Ascending aorta (tissue), 2 donors: ENCODE data around the gene FCGBP. TPM values are rescaled to one million over a fixed set of nuclear protein-coding genes. Genes with fewer than 3 reads are reported as not detected.

ENCODE experiments used
- DNase-seq, 2 donors: peaks; one replicate each; pipeline ENCODE4 v3.0.0-alpha.2; 2019; ENCODE audit warnings: low spot score in 2 of 2
- H3K27ac ChIP-seq, 2 donors: fragments of 200-600 bp; sonication (generic); one replicate each; pipeline ENCODE4 v1.5.1; 2016 to 2017; ENCODE audit warnings: mild to moderate bottlenecking in 1 of 2
- H3K27me3 ChIP-seq: fragments of 200-600 bp; sonication (generic); one replicate; pipeline ENCODE4 v1.5.1; 2017
- H3K36me3 ChIP-seq, 2 donors: fragments of 200-600 bp; sonication (generic); one replicate each; pipeline ENCODE4 v1.5.1; 2016
- H3K4me1 ChIP-seq, 2 donors: fragments of 200-600 bp; sonication (generic); one replicate each; pipeline ENCODE4 v1.5.1; 2016 to 2017; ENCODE audit warnings: mild to moderate bottlenecking in 1 of 2
- H3K4me3 ChIP-seq, 2 donors: fragments of 200-600 bp; sonication (generic); one replicate each; pipeline ENCODE4 v1.5.1; 2016 to 2017; ENCODE audit warnings: mild to moderate bottlenecking in 1 of 2
- H3K9me3 ChIP-seq, 2 donors: fragments of 200-600 bp; sonication (generic); one replicate each; pipeline ENCODE4 v1.5.1; 2016
- CTCF ChIP-seq, 3 experiments: fragments of 200-600 bp in 2 of 3; fragments of 450-650 bp in 1 of 3; sonication (generic) in 2 of 3; IDR thresholded peaks; one replicate each; pipeline ENCODE4 v1.5.1; 2016 to 2019; ENCODE audit warnings: antibody characterized with exemption in 3 of 3, mild to moderate bottlenecking in 1 of 3, moderate library complexity in 1 of 3
- intact Hi-C: fragments of 100-400 bp; cut with DNase I; formaldehyde crosslinking; loops from one replicate; pipeline ENCODE4 v1.15.1; 2023
- total RNA-seq: library from RNA; depleted of rRNA; stranded (reverse); fragments of >200 nt; gene quantifications from one replicate; pipeline ENCODE4 v1.1.0, GENCODE V29; 2016

Gene FCGBP
- total RNA-seq: 21.2 TPM

- no peak for TF ChIP-seq CTCF (IDR thresholded peaks at IDR 0.05)
- intact Hi-C loops: no loop called here
Observed at GRCh38 chr19:39934584-39935363, at the start of gene FCGBP. Gene FCGBP, minus strand, starts transcription at chr19:39934634.

DNA sequence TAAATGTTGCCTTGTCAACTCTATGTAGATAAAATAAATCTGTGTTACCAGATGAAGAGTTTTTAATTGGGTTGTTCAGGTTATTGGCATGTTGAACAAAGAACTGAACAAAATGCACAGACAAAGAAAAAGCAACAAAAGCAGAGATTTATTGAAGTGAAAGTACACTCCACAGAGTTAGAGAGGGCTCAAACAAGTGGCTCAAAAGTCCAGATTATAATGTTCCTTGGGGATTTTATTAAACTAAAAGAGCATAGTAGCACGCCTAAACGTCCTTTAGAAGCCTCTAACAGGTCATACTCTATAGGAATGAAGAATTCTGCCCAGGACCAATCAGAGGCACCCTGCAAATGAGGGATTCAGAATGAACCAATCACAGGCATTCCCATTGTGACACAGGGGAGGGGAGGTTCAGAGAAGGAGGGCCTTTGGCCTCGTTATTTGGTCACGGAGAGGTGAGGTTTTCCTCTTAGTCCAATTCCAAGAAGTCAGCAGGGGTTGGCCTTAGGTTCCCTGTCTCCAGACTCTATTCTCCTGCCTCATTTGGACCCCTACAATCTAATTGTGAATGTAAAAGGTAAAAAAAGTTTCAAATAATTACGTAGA is 49.4 kb upstream of the FCGBP start:
- H3K9me3 ChIP-seq: peaks cover 0 to 30% of the 10 kb centered on the region in 2 donors
- H3K27ac ChIP-seq: no peak overlapping the region
- peaks cover 29 to 48% of the 10 kb centered on the region in 2 donors for H3K36me3 ChIP-seq
- H3K4me3 ChIP-seq: no peak overlapping the region
- peaks cover 0 to under 1% of the 10 kb centered on the region in 2 donors for H3K4me1 ChIP-seq
- no peak for DNase-seq
- H3K27me3 ChIP-seq: no peaks in the 10 kb centered on the region
- intact Hi-C loops: no loop called here
- TF ChIP-seq CTCF (IDR thresholded peaks at IDR 0.05): no peak

More at GRCh38 chr19:39934584-39935363, at the start of gene FCGBP:
- Histone ChIP-seq H3K27ac (no peak within 1 kb of the TSS), H3K4me3 (no peak within 1 kb of the TSS), H3K36me3 (no peaks in the 10 kb centered on the region), H3K9me3 (peaks cover 0 to 6% of the 10 kb centered on the region in 2 donors), H3K4me1 (no peaks in the 10 kb centered on the region), H3K27me3 (no peaks in the 10 kb centered on the region)
- no peak for DNase-seq

DNA sequence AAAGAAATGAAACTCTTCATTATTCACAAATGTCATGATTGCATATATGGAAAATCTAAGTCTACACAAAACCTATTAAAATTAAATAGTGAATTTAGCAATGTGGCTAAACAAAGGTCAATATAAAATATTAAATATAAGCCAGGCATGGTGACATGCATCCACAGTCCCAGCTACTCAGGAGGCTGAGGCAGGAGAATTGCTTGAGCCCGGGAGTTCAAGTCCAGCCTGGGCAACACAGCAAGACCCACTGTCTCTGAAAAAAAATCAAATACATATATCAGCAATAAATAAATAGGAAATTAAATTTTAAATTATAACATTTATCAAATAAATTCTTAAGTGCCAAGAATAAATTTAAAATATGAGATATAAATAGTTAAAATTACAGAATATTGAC is 48.4 kb upstream of the FCGBP start:
- H3K4me1 ChIP-seq: peaks cover 0 to 3% of the 10 kb centered on the region in 2 donors
- no peak for DNase-seq
- intact Hi-C loops: no loop called here
- H3K9me3 ChIP-seq: peaks cover 0 to 30% of the 10 kb centered on the region in 2 donors
- no peak overlapping the region for H3K27ac ChIP-seq
- no peak overlapping the region for H3K4me3 ChIP-seq
- H3K27me3 ChIP-seq: no peaks in the 10 kb centered on the region
- H3K36me3 ChIP-seq: peaks cover 33 to 52% of the 10 kb centered on the region in 2 donors
- no peak for TF ChIP-seq CTCF (IDR thresholded peaks at IDR 0.05)

DNA sequence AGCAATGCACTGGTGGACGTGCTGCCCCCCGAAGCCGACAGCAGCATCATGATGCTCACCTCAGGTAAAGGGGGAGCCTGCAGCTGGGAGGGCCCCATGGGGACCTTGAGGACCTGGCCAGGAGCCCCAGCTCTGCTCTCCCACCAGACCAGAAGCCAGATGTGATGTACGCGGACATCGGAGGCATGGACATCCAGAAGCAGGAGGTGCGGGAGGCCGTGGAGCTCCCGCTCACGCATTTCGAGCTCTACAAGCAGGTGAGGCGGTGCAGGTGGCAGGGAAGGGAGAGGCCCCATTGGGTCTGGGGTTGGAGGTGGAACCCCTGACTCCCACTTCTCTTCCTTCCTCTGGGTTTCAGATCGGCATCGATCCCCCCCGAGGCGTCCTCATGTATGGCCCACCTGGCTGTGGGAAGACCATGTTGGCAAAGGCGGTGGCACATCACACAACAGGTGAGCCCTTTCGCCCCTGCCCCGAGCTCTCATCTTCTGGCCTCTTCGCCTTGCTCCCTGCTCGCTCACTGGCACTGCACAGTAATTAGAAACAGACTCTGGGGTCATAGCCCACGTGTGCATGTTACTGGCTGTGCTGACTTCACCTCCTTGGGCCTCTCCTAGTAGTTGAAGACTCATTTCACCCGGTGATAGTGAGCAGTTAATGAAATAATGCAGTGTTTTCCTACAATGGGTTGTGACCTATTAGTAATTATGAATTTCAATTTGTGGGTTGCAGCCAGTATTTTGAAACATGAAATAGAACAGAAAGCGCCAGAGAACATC is 40.1 kb upstream of the FCGBP start:
- intact Hi-C loops: loop anchor here (5.0 to 10.0 kb wide), 2 partner anchors 218 to 310 kb away; partner anchors contain the start of genes AKT2 and MAP3K10
- Histone ChIP-seq H3K4me3 (no peak overlapping the region), H3K4me1 (peaks cover 0 to 17% of the 10 kb centered on the region in 2 donors), H3K27me3 (no peaks in the 10 kb centered on the region), H3K36me3 (peaks cover 41 to 50% of the 10 kb centered on the region in 2 donors), H3K27ac (no peak overlapping the region), H3K9me3 (no peaks in the 10 kb centered on the region)
- no peak for TF ChIP-seq CTCF (IDR thresholded peaks at IDR 0.05)
- no peak for DNase-seq

DNA sequence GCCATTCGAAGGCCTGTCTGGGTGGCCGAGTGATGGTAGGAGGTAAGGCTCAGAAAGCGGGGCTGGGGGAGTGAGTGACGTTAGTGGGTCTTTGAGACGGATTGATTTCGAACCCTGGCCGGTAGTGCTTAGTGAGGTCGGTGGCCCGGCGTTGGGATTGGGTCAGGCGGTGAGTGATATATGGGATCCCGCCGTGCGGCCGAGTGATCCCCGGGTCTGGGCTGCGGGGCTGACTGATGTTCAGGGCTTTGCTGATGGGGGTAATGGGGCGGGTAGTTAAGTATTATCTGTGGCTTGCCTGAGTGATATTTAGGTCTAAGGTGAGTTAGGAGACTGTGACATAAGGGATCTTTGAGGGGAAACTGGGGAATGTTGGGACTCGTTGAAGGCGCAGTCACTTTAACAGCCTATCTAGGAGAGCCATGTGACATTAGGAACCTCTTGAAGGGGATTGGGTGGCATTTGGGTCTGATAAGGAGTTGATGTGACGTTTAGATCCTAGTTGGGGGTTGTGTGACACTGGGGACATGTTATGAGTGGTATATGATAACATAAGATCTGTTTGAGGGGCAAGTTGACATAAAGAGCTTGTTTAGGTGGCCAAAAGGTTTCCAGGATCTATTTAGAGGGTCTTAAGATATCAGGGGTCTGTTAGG is 37.1 kb upstream of the FCGBP start:
- H3K4me1 ChIP-seq: peaks cover 0 to 14% of the 10 kb centered on the region in 2 donors
- intact Hi-C loops: loop anchor here (1.0 to 10.0 kb wide), 5 partner anchors 25 to 313 kb away; partner anchors contain the start of genes AKT2, DYRK1B and MAP3K10
- peak overlapping the region; percentile 75 to 76 for H3K4me3 ChIP-seq
- H3K27ac ChIP-seq: peak overlapping the region; percentile 71 to 79
- DNase-seq: peak in 1 of 2 donors; percentile 64
- H3K27me3 ChIP-seq: no peaks in the 10 kb centered on the region
- H3K36me3 ChIP-seq: peaks cover 26 to 36% of the 10 kb centered on the region in 2 donors
- H3K9me3 ChIP-seq: no peaks in the 10 kb centered on the region
- no peak for TF ChIP-seq CTCF (IDR thresholded peaks at IDR 0.05)
